ENCODE measurements around the gene GLG1.
A peak's percentile ranks its signal among the peaks of the same experiment; 100 is the strongest.

GLG1 gene

GRCh38 chr16:74596586-74596985, 10.3 kb downstream of the GLG1 start:
- H3K4me1 ChIP-seq (ENCODE audit: low read length) = peaks cover 13% of the 10 kb centered on the region
- peaks cover 48% of the 10 kb centered on the region for H4K20me1 ChIP-seq (ENCODE audit: insufficient read depth, low read length)
- TF ChIP-seq EZH2phosphoT487 (IDR thresholded peaks at IDR 0.05; ENCODE audit: low read depth) (no peak), CTCF (IDR thresholded peaks at IDR 0.05; ENCODE audit: low read depth, low read length) (no peak)
- H3K4me2 ChIP-seq (ENCODE audit: low read length) = no peak overlapping the region
- H3K27ac ChIP-seq (ENCODE audit: low read length) = no peak overlapping the region
- H3K27me3 ChIP-seq (ENCODE audit: low read depth, low read length) = no peaks in the 10 kb centered on the region
- H3K9me3 ChIP-seq (ENCODE audit: insufficient read depth, low read length) = no peaks in the 10 kb centered on the region
- H3K36me3 ChIP-seq (replicated peaks; ENCODE audit: low read depth, low read length) = peaks cover 7% of the 10 kb centered on the region
- peaks cover 90% of the 10 kb centered on the region for H3K79me2 ChIP-seq (ENCODE audit: low read length)
- no peak overlapping the region for H2AFZ ChIP-seq (ENCODE audit: low read depth, low read length)
- no peak overlapping the region for H3K9ac ChIP-seq (ENCODE audit: low read length)
- H3K4me3 ChIP-seq (ENCODE audit: low read length) = no peak overlapping the region

- Histone ChIP-seq H2AFZ (ENCODE audit: low read depth, low read length) (no peak overlapping the region), H3K79me2 (ENCODE audit: low read length) (peaks cover 88% of the 10 kb centered on the region), H4K20me1 (ENCODE audit: insufficient read depth, low read length) (peaks cover 23% of the 10 kb centered on the region), H3K27ac (ENCODE audit: low read length) (no peak overlapping the region), H3K4me2 (ENCODE audit: low read length) (no peak overlapping the region), H3K36me3 (replicated peaks; ENCODE audit: low read depth, low read length) (peaks cover 18% of the 10 kb centered on the region), H3K9ac (ENCODE audit: low read length) (no peak overlapping the region), H3K27me3 (ENCODE audit: low read depth, low read length) (no peaks in the 10 kb centered on the region), H3K9me3 (ENCODE audit: insufficient read depth, low read length) (no peaks in the 10 kb centered on the region), H3K4me1 (ENCODE audit: low read length) (peaks cover 31% of the 10 kb centered on the region), H3K4me3 (ENCODE audit: low read length) (no peak overlapping the region)
- no peak for TF ChIP-seq EZH2phosphoT487 (IDR thresholded peaks at IDR 0.05; ENCODE audit: low read depth)
- TF ChIP-seq CTCF (IDR thresholded peaks at IDR 0.05; ENCODE audit: low read depth, low read length) = no peak
Observed at GRCh38 chr16:74592847-74593246, 14.1 kb downstream of the GLG1 start.

GRCh38 chr16:74591876-74592650, 14.9 kb downstream of the GLG1 start:
- peaks cover 19% of the 10 kb centered on the region for H3K36me3 ChIP-seq (replicated peaks; ENCODE audit: low read depth, low read length)
- H3K4me3 ChIP-seq (ENCODE audit: low read length) = no peak overlapping the region
- H3K27me3 ChIP-seq (ENCODE audit: low read depth, low read length) = no peaks in the 10 kb centered on the region
- H3K4me1 ChIP-seq (ENCODE audit: low read length) = peaks cover 39% of the 10 kb centered on the region
- H3K9me3 ChIP-seq (ENCODE audit: insufficient read depth, low read length) = no peaks in the 10 kb centered on the region
- peaks cover 23% of the 10 kb centered on the region for H4K20me1 ChIP-seq (ENCODE audit: insufficient read depth, low read length)
- TF ChIP-seq EZH2phosphoT487 (IDR thresholded peaks at IDR 0.05; ENCODE audit: low read depth) (no peak), CTCF (IDR thresholded peaks at IDR 0.05; ENCODE audit: low read depth, low read length) (no peak)
- no peak overlapping the region for H3K4me2 ChIP-seq (ENCODE audit: low read length)
- no peak overlapping the region for H3K27ac ChIP-seq (ENCODE audit: low read length)
- no peak overlapping the region for H3K9ac ChIP-seq (ENCODE audit: low read length)
- H2AFZ ChIP-seq (ENCODE audit: low read depth, low read length) = no peak overlapping the region
- H3K79me2 ChIP-seq (ENCODE audit: low read length) = peaks cover 92% of the 10 kb centered on the region

GRCh38 chr16:74586948-74587347, 20.0 kb downstream of the GLG1 start:
- no peaks in the 10 kb centered on the region for H3K27me3 ChIP-seq (ENCODE audit: low read depth, low read length)
- H3K27ac ChIP-seq (ENCODE audit: low read length) = no peak overlapping the region; the same call in 1 of the 2 replicates
- peak overlapping the region; percentile 10 for H3K4me2 ChIP-seq (ENCODE audit: low read length)
- H3K9ac ChIP-seq (ENCODE audit: low read length) = no peak overlapping the region
- H3K36me3 ChIP-seq (replicated peaks; ENCODE audit: low read depth, low read length) = peaks cover 16% of the 10 kb centered on the region
- no peak overlapping the region for H3K4me3 ChIP-seq (ENCODE audit: low read length)
- no peaks in the 10 kb centered on the region for H3K9me3 ChIP-seq (ENCODE audit: insufficient read depth, low read length)
- TF ChIP-seq CTCF (IDR thresholded peaks at IDR 0.05; ENCODE audit: low read depth, low read length) (no peak), EZH2phosphoT487 (IDR thresholded peaks at IDR 0.05; ENCODE audit: low read depth) (no peak)
- peaks cover 55% of the 10 kb centered on the region for H3K4me1 ChIP-seq (ENCODE audit: low read length)
- H4K20me1 ChIP-seq (ENCODE audit: insufficient read depth, low read length) = peaks cover 18% of the 10 kb centered on the region
- peaks cover 94% of the 10 kb centered on the region for H3K79me2 ChIP-seq (ENCODE audit: low read length)
- H2AFZ ChIP-seq (ENCODE audit: low read depth, low read length) = no peak overlapping the region
